GM12865 (cell line): ENCODE results near the gene TEX44.
"Not testable (repeated sequence)": the region's sequence is repeated elsewhere in the genome, so short reads cannot be mapped to it uniquely, and the experiment has no call there.

Experiments used
- DNase-seq: peaks from one replicate; pipeline ENCODE4 v3.0.0; 2010; ENCODE audit warnings: low read depth
- H3K4me3 ChIP-seq: 2 replicates; pipeline ENCODE4 v1.5.1; 2011; ENCODE audit warnings: mild to moderate bottlenecking, low read depth, low read length, control low read depth
- TF ChIP-seq, protein P1 (sequence below): IDR thresholded peaks from 2 replicates; pipeline ENCODE4 v1.5.1; 2011; ENCODE audit warnings: low read length, control low read depth, low read depth, inconsistent platforms; ENCODE audit not compliant: insufficient read depth; ENCODE audit errors: missing control alignments

The TEX44 gene

DNA sequence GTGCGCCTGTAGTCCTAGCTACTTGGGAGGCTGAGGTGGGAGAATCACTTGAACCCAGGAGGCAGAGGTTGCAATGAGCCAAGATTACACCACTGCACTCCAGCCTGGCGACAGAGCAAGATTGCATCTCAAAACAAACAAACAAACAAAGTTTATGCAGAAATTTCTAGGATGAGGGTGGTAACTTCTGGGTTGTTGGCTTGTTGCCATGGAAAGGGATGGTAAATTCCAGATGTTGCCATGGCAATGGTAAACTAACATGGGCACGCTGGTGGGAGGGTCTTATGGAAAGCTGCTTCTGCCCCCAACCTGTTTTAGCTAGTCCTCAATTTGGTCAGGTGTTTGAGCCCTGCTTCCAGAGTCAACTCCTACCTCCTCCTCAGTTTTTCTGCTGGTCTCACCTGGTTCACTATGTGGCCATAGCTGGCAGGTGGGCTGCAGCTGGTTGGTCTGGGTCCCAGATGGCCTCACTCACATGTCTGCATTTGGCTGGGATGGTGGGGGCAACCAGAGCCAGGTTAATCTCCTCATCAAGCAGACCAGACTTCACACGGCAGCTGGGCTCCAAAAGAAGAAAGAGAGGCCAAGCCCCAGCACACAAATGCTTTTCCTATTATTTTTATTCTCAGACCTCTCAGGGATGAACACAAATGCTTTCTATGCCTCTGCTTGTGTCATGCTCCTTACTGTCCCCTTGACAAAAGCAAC, 26.6 kb upstream of the TEX44 start:
- H3K4me3 ChIP-seq = no peak overlapping the region
- no peak for DNase-seq
- TF ChIP-seq, protein P1, sequence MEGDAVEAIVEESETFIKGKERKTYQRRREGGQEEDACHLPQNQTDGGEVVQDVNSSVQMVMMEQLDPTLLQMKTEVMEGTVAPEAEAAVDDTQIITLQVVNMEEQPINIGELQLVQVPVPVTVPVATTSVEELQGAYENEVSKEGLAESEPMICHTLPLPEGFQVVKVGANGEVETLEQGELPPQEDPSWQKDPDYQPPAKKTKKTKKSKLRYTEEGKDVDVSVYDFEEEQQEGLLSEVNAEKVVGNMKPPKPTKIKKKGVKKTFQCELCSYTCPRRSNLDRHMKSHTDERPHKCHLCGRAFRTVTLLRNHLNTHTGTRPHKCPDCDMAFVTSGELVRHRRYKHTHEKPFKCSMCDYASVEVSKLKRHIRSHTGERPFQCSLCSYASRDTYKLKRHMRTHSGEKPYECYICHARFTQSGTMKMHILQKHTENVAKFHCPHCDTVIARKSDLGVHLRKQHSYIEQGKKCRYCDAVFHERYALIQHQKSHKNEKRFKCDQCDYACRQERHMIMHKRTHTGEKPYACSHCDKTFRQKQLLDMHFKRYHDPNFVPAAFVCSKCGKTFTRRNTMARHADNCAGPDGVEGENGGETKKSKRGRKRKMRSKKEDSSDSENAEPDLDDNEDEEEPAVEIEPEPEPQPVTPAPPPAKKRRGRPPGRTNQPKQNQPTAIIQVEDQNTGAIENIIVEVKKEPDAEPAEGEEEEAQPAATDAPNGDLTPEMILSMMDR = no peak

DNA sequence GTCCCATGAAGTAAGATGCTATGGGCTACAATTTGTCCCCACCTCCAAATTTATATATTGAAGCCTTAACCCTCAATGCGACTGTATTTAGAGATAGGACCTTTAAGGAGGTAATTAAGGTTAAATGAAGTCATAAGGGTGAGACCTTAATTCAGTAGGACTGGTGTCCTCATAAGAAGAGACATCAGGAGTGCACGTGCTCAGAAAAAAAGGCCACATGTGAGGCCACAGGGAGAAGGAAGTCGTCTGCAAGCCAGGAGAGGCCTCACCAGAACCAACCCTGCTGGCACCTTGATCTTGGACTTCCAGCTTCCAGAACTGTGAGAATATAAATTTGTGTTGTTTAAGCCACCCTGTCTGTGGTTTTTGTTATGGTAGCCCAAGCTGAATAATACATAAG, 25.5 kb upstream of the TEX44 start:
- TF ChIP-seq, protein P1 = no peak
- no peak for DNase-seq
- no peak overlapping the region for H3K4me3 ChIP-seq

DNA sequence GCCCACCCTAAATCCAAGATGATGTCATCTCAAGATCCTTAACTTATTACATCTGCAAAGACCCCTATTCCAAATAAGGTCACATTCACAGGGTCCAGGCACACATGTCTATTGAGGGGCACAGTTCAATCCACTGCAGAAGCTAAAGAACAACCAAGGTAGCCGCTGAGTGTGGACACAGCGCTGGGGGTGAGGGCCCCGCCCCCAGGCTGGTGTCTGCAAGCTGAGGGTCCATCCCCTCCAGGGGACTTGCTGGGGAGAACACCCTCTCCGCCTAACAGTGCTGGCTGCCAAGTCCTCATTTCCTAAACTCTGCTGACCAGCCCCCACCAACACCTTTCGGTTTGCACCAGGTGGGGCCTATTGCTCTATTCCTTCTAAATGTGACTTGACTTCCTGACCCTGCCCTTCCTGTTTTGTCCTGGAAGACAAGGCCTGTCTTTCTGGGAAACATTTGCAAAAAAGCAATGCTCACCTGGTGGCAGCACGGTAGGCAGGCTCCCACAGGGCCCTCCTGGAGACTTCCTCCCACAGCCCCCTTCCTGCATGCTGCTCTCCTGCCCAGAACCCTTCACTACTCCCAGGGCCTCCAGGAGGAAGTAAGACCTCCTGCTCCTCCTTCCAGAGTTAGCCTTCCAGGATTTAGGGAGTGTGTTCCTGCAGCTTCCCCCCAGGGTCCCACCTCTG, 24.4 kb upstream of the TEX44 start:
- TF ChIP-seq, protein P1 = no peak
- no peak for DNase-seq
- H3K4me3 ChIP-seq = no peak overlapping the region

DNA sequence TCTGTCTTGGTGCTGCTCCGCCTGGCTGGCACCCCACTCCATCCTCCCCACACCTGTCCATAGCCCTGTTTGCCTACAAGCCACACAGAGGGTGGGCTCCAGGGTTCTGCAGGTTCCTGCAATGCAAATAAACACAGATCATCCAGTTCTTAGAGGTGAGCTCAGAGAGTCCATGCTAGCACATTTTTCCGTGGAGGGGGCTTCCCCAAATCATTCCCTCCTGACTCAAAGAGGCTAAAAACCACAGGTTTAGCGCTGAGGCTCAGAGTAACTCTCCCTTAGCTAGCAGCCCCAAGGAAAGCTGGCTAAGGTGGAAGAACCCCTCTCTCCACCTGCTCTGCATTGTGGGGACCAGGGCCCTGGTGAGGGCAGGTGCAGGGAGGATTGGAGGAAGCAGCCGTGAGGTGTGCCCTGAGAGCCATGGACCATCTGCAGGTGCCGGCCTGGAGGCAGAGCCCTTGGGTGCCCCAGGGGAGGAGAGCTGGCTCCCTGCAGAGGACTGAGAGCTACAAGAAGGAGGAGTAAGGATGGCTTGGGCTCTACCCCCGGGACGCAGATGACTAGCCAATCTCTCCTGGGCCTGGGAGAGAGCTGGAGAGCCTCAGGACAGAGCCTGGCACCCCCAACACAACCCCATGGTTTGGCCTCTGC, 23.8 kb upstream of the TEX44 start:
- DNase-seq = no peak
- no peak overlapping the region for H3K4me3 ChIP-seq
- TF ChIP-seq, protein P1 = no peak

DNA sequence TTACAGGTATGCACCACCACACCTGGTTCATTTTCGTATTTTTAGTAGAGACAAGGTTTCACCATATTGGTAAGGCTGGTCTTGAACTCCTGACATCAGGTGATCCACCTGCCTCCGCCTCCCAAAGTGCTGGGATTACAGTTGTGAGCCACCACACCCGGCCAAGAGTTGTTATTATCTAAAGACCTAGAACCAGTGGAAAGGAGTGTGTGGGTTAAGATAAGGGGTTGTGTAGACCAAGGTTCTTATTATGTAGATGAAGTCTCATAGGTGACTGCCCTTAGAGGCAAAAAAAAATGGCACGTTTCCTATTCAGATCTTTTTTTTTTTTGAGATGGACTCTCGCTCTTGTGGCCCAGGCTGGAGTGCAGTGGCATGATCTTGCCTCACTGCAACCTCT, 21.7 kb upstream of the TEX44 start:
- H3K4me3 ChIP-seq, DNase-seq: not testable (repeated sequence)

DNA sequence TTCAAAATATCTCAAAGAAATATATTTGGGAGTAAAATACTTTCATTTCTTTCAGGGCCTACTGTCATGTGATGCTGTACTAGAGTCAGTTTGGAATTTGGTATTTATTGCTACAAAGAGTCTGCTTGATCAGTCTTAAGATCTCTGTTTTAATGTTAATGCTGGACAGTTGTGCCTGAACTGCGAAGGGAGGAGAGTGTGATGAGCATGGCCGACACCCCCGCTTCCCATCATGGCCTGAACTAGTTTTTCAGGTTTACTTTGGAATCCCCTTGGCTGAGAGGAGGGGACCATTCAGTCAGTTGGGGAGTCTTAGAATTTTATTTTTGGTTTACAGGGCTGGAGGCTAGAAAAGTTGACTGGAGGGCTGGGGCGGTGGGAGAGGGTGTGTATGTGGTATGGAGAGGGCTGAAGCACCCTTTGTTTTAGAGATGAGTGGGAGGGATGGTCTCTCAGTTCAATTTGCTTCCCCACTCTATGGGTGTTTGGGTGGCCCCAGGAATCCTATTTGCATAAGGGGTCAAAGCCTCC, 20.9 kb upstream of the TEX44 start:
- TF ChIP-seq, protein P1 = no peak
- no peak for DNase-seq
- no peak overlapping the region for H3K4me3 ChIP-seq

DNA sequence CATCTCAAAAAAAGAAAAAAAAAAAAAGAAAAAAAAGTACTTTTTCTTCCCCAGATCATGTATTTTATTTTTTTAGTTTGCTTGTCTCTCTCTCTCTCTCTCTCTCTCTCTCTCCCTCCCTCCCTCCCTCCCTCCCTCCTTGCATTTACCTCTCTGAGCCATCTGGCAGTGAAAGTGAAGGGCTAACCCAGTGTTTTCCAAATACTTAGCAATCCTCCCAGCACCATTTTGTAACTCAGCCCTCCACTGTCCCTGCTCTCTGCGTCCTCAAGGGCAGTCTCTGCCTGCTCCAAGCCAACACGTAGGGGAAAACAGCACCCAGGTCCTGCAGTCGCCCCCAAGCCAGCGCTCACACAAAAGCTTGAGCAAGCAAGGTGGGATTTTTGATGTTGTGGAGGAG, 19.6 kb upstream of the TEX44 start:
- H3K4me3 ChIP-seq = no peak overlapping the region
- TF ChIP-seq, protein P1 = no peak
- no peak for DNase-seq
